Smooth muscle cell (in vitro differentiated cells): Measurements from ENCODE around the gene MED7. TPM values are rescaled to one million over a fixed set of nuclear protein-coding genes. Genes with fewer than 3 reads are reported as not detected.

Source experiments
- DNase-seq: peaks from one replicate; lab custom pipeline; 2025; ENCODE audit not compliant: unreplicated experiment; lab: John Stamatoyannopoulos, UW
- H2AFZ ChIP-seq: fragments of 200-600 bp; sonication (generic); 2 replicates; pipeline ENCODE4 v1.6.0; 2016; ENCODE audit warnings: antibody characterized with exemption, low read depth, mild to moderate bottlenecking
- H3F3A ChIP-seq: fragments of 200-600 bp; sonication (generic); 2 replicates; pipeline ENCODE4 v1.6.0; 2017; ENCODE audit warnings: antibody characterized with exemption, low read depth
- H3K27ac ChIP-seq: fragments of 200-600 bp; sonication (generic); 2 replicates; pipeline ENCODE4 v1.5.1; 2016; ENCODE audit warnings: low read depth, mild to moderate bottlenecking
- H3K27me3 ChIP-seq: fragments of 200-600 bp; sonication (generic); 2 replicates; pipeline ENCODE4 v1.6.1; 2016; ENCODE audit warnings: low read depth, mild to moderate bottlenecking
- H3K36me3 ChIP-seq: fragments of 200-600 bp; sonication (generic); 2 replicates; pipeline ENCODE4 v1.5.1; 2016; ENCODE audit warnings: low read depth
- H3K4me1 ChIP-seq: fragments of 200-600 bp; sonication (generic); 2 replicates; pipeline ENCODE4 v1.5.1; 2016; ENCODE audit warnings: low read depth
- H3K4me2 ChIP-seq: fragments of 200-600 bp; sonication (generic); 2 replicates; pipeline ENCODE4 v1.6.0; 2016; ENCODE audit warnings: mild to moderate bottlenecking
- H3K4me3 ChIP-seq: fragments of 200-600 bp; sonication (generic); 2 replicates; pipeline ENCODE4 v1.5.1; 2016; ENCODE audit warnings: mild to moderate bottlenecking
- H3K79me2 ChIP-seq: fragments of 200-600 bp; sonication (generic); 2 replicates; pipeline ENCODE4 v1.6.0; 2016; ENCODE audit warnings: low read depth, mild to moderate bottlenecking
- H3K9ac ChIP-seq: fragments of 200-600 bp; sonication (generic); 2 replicates; pipeline ENCODE4 v1.6.0; 2016; ENCODE audit warnings: low read depth
- H3K9me3 ChIP-seq: fragments of 200-600 bp; sonication (generic); replicated peaks from 2 replicates; pipeline ENCODE4 v1.5.1; 2016; ENCODE audit warnings: low read depth
- H4K20me1 ChIP-seq: fragments of 200-600 bp; sonication (generic); 2 replicates; pipeline ENCODE4 v1.6.0; 2016; ENCODE audit warnings: low read depth
- WGBS: methylation state at CpG from one replicate; pipeline ENCODE4 v1.1.7; 2016; ENCODE audit warnings: low lambda C conversion rate; 5-methylcytosine and 5-hydroxymethylcytosine counted together
- polyA plus RNA-seq: library from polyadenylated mRNA; unstranded; fragments of >200 nt; fragmentation: Nextera tagmentation; extraction: Ambion mirVana; gene quantifications from 2 replicates; pipeline ENCODE4 v1.2.1, GENCODE V29; 2016
- total RNA-seq: library from RNA; depleted of rRNA; stranded (reverse); fragments of >200 nt; gene quantifications from 2 replicates; pipeline ENCODE4 v1.2.3, GENCODE V29; 2014
- TF ChIP-seq, protein P1 (sequence below): fragments of 200-600 bp; sonication (generic); IDR thresholded peaks from 2 replicates; pipeline ENCODE4 v1.5.1; 2017; ENCODE audit warnings: borderline replicate concordance, mild to moderate bottlenecking, antibody characterized with exemption; ENCODE audit not compliant: insufficient read depth, poor library complexity, severe bottlenecking

Gene MED7, protein sequence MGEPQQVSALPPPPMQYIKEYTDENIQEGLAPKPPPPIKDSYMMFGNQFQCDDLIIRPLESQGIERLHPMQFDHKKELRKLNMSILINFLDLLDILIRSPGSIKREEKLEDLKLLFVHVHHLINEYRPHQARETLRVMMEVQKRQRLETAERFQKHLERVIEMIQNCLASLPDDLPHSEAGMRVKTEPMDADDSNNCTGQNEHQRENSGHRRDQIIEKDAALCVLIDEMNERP
- total RNA-seq, result 9.3 and 12.2 TPM in 2 replicates
- polyA plus RNA-seq, result 12.7 and 13.5 TPM in 2 replicates

DNA sequence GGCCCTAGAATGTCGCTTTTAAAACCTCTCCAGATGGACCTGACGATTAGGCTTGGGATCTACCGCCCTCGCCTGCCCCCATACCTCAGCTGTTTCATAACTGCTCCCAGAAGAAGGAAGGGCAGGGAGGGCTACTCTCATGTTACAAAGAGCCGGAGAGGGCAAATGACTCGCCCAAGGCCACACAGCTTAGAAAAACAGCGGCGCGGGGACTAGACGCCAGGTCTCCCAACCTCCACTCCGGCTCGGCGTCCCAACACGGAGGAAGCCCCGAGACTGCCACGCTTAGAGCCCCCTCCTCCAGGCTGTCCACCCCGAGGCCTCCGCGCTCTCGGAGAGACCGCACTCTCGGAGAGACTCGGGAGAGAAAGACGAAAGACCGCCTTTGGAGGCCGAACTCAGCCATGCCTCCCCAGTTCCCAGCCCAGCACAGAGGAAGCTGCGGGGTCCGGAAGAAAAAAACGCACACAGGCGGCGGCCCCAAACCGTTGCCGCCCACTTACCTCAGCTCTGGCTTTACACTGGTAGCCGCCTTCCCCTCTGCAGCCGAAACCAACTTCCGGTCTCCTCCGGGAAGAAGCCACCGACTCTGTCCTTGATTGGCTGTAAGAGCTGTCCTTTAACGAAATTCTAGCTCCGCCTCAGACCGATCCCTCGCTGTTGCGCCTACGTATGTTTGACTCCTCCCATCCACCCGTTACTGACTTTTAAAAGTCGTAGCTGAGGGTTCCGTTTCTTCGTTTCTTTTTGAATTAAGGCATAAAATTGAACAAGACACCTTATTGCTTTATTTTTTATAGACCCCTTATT is at the start of gene MED7:
Gene MED7 (minus strand): TSS at position 549 of the 810 bp plus-strand sequence. CDS start 3,434 bp downstream, outside the sequence.
- no peaks in the 10 kb centered on the region for H3K27me3 ChIP-seq
- H3F3A ChIP-seq, result no peaks in the 10 kb centered on the region

DNA sequence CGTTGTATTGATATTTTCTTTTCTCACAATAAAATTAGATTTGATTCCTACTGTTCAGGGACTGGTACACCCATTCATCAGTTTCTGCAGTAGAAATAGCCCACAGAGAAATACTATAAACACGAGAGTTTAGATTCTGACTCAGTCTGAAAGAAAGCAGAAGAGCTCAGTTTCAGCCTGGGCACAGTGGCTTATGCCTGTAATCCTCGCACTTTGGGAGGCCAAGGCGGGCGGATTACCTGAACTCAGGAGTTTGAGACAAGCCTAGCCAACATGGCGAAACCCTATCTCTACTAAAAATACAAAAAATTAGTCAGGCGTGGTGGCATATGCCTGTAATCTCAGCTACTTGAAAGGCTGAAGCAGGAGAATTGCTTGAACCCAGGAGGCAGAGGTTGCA is 46.6 kb upstream of the MED7 start:
- no peak for DNase-seq
- Histone ChIP-seq H3K4me1 (no peaks in the 10 kb centered on the region), H3K27ac (no peak overlapping the region), H3F3A (no peaks in the 10 kb centered on the region), H3K4me2 (no peak overlapping the region), H2AFZ (no peak overlapping the region), H4K20me1 (no peaks in the 10 kb centered on the region), H3K79me2 (no peaks in the 10 kb centered on the region), H3K9me3 (no peaks in the 10 kb centered on the region), H3K27me3 (peaks cover 17% of the 10 kb centered on the region), H3K36me3 (no peaks in the 10 kb centered on the region), H3K9ac (no peak overlapping the region), H3K4me3 (no peak overlapping the region)
- WGBS, result 85% methylated on average over 7 of the region's 7 CpGs
- TF ChIP-seq, protein P1, sequence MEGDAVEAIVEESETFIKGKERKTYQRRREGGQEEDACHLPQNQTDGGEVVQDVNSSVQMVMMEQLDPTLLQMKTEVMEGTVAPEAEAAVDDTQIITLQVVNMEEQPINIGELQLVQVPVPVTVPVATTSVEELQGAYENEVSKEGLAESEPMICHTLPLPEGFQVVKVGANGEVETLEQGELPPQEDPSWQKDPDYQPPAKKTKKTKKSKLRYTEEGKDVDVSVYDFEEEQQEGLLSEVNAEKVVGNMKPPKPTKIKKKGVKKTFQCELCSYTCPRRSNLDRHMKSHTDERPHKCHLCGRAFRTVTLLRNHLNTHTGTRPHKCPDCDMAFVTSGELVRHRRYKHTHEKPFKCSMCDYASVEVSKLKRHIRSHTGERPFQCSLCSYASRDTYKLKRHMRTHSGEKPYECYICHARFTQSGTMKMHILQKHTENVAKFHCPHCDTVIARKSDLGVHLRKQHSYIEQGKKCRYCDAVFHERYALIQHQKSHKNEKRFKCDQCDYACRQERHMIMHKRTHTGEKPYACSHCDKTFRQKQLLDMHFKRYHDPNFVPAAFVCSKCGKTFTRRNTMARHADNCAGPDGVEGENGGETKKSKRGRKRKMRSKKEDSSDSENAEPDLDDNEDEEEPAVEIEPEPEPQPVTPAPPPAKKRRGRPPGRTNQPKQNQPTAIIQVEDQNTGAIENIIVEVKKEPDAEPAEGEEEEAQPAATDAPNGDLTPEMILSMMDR, result no peak

More for the DNA sequence above, at the start of gene MED7:
- DNase-seq, result peak; percentile 36
- Histone ChIP-seq H4K20me1 (no peaks in the 10 kb centered on the region), H3K79me2 (peaks cover 14% of the 10 kb centered on the region), H3K9ac (peak within 1 kb of the TSS; percentile 93), H3K9me3 (no peaks in the 10 kb centered on the region), H3K4me2 (peak within 1 kb of the TSS; percentile 96), H3K27ac (peak within 1 kb of the TSS; percentile 77), H2AFZ (peak within 1 kb of the TSS; percentile 85), H3K4me3 (peak within 1 kb of the TSS; percentile 95), H3K36me3 (no peaks in the 10 kb centered on the region), H3K4me1 (peaks cover 6% of the 10 kb centered on the region)
- under 1% methylated on average over 46 of the region's 48 CpGs for WGBS
- TF ChIP-seq, protein P1, result no peak

DNA sequence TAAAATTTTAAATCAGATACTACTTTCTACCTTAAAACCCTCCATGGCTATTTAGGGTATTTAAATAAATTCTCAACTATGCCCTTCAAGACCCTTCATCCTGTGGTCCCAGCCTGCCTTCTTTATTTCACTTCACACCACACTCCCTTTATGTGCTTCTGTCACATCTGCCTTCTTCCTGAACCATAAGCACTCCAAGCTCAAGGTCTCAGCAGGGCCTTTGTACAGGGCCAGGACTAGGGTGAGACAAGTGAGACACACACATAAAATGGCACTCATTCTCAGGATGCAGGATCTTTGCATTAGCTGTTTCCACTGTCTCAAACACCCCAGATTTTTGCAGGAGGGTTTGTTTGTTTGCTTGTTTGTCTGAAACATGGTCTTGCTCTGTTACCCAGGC is 45.6 kb upstream of the MED7 start:
- H3K79me2 ChIP-seq, result no peaks in the 10 kb centered on the region
- TF ChIP-seq, protein P1, result no peak

More for the DNA sequence above, 45.6 kb upstream of the MED7 start:
- Histone ChIP-seq H3F3A (no peaks in the 10 kb centered on the region), H3K36me3 (no peaks in the 10 kb centered on the region), H3K27ac (no peak overlapping the region), H3K9me3 (no peaks in the 10 kb centered on the region), H3K9ac (no peak overlapping the region), H3K4me2 (no peak overlapping the region), H4K20me1 (no peaks in the 10 kb centered on the region), H3K4me3 (no peak overlapping the region), H3K4me1 (no peaks in the 10 kb centered on the region), H2AFZ (no peak overlapping the region), H3K27me3 (peaks cover 12% of the 10 kb centered on the region)
- no peak for DNase-seq
